HepG2 (cell line): Measurements from ENCODE around the gene KRTCAP3. TPM values are rescaled to one million over a fixed set of nuclear protein-coding genes. Genes with fewer than 3 reads are reported as not detected.

Source experiments
- FOXA1 ChIP-seq, 2 experiments: fragments of 450-650 bp in 1 of 2; sonication (generic) in 1 of 2; formaldehyde crosslinking in 1 of 2; IDR thresholded peaks; 2 replicates each; pipeline versions ENCODE4 v1.4.0 to v1.6.1; 2016 to 2020; ENCODE audit warnings: missing genetic modification reagents in 1 of 2
- FOXK1 ChIP-seq: sonication (generic); formaldehyde crosslinking; IDR thresholded peaks from 2 replicates; pipeline ENCODE4 v1.4.0; 2020; ENCODE audit warnings: low read depth, missing genetic modification reagents, borderline replicate concordance
- HMG20B ChIP-seq: conservative IDR thresholded peaks from 2 replicates; pipeline ENCODE4 v1.6.1; 2016; ENCODE audit warnings: missing genetic modification reagents, missing compliant biosample characterization
- KLF16 ChIP-seq, 2 experiments: sonication (generic) in 1 of 2; formaldehyde crosslinking in 1 of 2; IDR thresholded peaks; 2 replicates each; pipeline versions ENCODE4 v1.6.1 to v1.8.0; 2016 to 2023; ENCODE audit warnings: missing genetic modification reagents in 2 of 2, missing compliant biosample characterization in 1 of 2
- MXD3 ChIP-seq: IDR thresholded peaks from 2 replicates; pipeline ENCODE4 v1.6.1; 2016; ENCODE audit warnings: mild to moderate bottlenecking, missing biosample characterization, missing genetic modification reagents
- NCOA2 ChIP-seq: sonication (generic); formaldehyde crosslinking; IDR thresholded peaks from 2 replicates; pipeline ENCODE4 v1.8.0; 2022; ENCODE audit warnings: inconsistent platforms
- NFRKB ChIP-seq: fragments of 450-650 bp; IDR thresholded peaks from 2 replicates; pipeline ENCODE4 v1.6.1; 2017
- POGZ ChIP-seq: sonication (generic); formaldehyde crosslinking; IDR thresholded peaks from 2 replicates; pipeline ENCODE4 v1.4.0; 2020; ENCODE audit warnings: mild to moderate bottlenecking, missing genetic modification reagents
- POLR2G ChIP-seq: fragments of 200-400 bp; formaldehyde crosslinking; IDR thresholded peaks from 2 replicates; pipeline ENCODE4 v1.6.1; 2018; ENCODE audit warnings: mild to moderate bottlenecking, low read depth, low read length, moderate library complexity
- RAD21 ChIP-seq: fragments of 450-650 bp; formaldehyde crosslinking; IDR thresholded peaks from 2 replicates; pipeline ENCODE4 v1.5.0; 2020; ENCODE audit warnings: mild to moderate bottlenecking
- RARA ChIP-seq: IDR thresholded peaks from 2 replicates; pipeline ENCODE4 v1.6.1; 2016; ENCODE audit warnings: missing genetic modification reagents, missing compliant biosample characterization
- SUZ12 ChIP-seq: fragments of 150-350 bp; IDR thresholded peaks from 2 replicates; pipeline ENCODE4 v1.6.1; 2014; ENCODE audit warnings: low read depth, low read length
- TBX3 ChIP-seq: fragments of 450-650 bp; IDR thresholded peaks from 2 replicates; pipeline ENCODE4 v1.6.1; 2017; ENCODE audit warnings: antibody characterized with exemption, mild to moderate bottlenecking, inconsistent platforms, borderline replicate concordance
- YEATS4 ChIP-seq: sonication (generic); formaldehyde crosslinking; IDR thresholded peaks from 2 replicates; pipeline ENCODE4 v1.4.0; 2020; ENCODE audit warnings: missing genetic modification reagents, borderline replicate concordance
- ZEB1 ChIP-seq: IDR thresholded peaks from 2 replicates; pipeline ENCODE4 v1.6.1; 2012; ENCODE audit warnings: mild to moderate bottlenecking, low read depth, inconsistent platforms; ENCODE audit not compliant: insufficient replicate concordance
- ZFP91 ChIP-seq: sonication (generic); formaldehyde crosslinking; IDR thresholded peaks from 2 replicates; pipeline ENCODE4 v1.9.0; 2022; ENCODE audit warnings: missing genetic modification reagents, mild to moderate bottlenecking, borderline replicate concordance
- ZMYM3 ChIP-seq: sonication (generic); formaldehyde crosslinking; IDR thresholded peaks from 2 replicates; pipeline ENCODE4 v1.5.1; 2020; ENCODE audit warnings: mild to moderate bottlenecking, missing genetic modification reagents
- ZNF121 ChIP-seq: sonication (generic); formaldehyde crosslinking; IDR thresholded peaks from 2 replicates; pipeline ENCODE4 v1.5.0; 2020; ENCODE audit warnings: mild to moderate bottlenecking, missing genetic modification reagents
- ZNF180 ChIP-seq: sonication (generic); formaldehyde crosslinking; IDR thresholded peaks from 2 replicates; pipeline ENCODE4 v1.4.0; 2020; ENCODE audit warnings: low read depth, missing genetic modification reagents, borderline replicate concordance
- ZNF282 ChIP-seq: fragments of 450-650 bp; IDR thresholded peaks from 2 replicates; pipeline ENCODE4 v1.6.1; 2018; ENCODE audit not compliant: partially characterized antibody
- ZNF317 ChIP-seq: sonication (generic); formaldehyde crosslinking; IDR thresholded peaks from 2 replicates; pipeline ENCODE4 v1.5.0; 2020; ENCODE audit warnings: mild to moderate bottlenecking, missing genetic modification reagents
- ZNF33A ChIP-seq: sonication (generic); formaldehyde crosslinking; IDR thresholded peaks from 2 replicates; pipeline ENCODE4 v1.5.1; 2020; ENCODE audit warnings: missing genetic modification reagents, mild to moderate bottlenecking, moderate library complexity, borderline replicate concordance
- ZNF441 ChIP-seq: sonication (generic); formaldehyde crosslinking; IDR thresholded peaks from 2 replicates; pipeline ENCODE4 v1.7.0; 2021; ENCODE audit warnings: missing genetic modification reagents, borderline replicate concordance
- ZNF572 ChIP-seq: sonication (generic); formaldehyde crosslinking; IDR thresholded peaks from 2 replicates; pipeline ENCODE4 v1.5.1; 2020; ENCODE audit warnings: mild to moderate bottlenecking, missing genetic modification reagents
- ZNF660 ChIP-seq: sonication (generic); formaldehyde crosslinking; IDR thresholded peaks from 2 replicates; pipeline ENCODE4 v1.5.1; 2020; ENCODE audit warnings: mild to moderate bottlenecking, low read depth, missing genetic modification reagents, borderline replicate concordance
- ZNF770 ChIP-seq: sonication (generic); formaldehyde crosslinking; IDR thresholded peaks from 2 replicates; pipeline ENCODE4 v1.5.0; 2020; ENCODE audit warnings: mild to moderate bottlenecking, missing genetic modification reagents
- ZZZ3 ChIP-seq: sonication (generic); formaldehyde crosslinking; IDR thresholded peaks from 2 replicates; pipeline ENCODE4 v1.4.0; 2020; ENCODE audit warnings: missing genetic modification reagents, mild to moderate bottlenecking, borderline replicate concordance
- polyA plus RNA-seq, 8 experiments: library from polyadenylated mRNA; depleted of rRNA in 3 of 8; stranded (reverse) in 7 of 8; unstranded in 1 of 8; fragments of >200 nt; fragmentation: Illumina TruSeq in 4 of 8; extraction: Trizol in 4 of 8; gene quantifications; 2 replicates each; pipeline versions ENCODE4 v1.2.1 to v1.2.3, GENCODE V29; 2011 to 2016; ENCODE audit warnings: low read depth in 4 of 8, missing spikeins in 1 of 8, mixed read lengths in 1 of 8; ENCODE audit not compliant: insufficient read depth in 1 of 8
- total RNA-seq, 5 experiments: library from RNA; depleted of rRNA; stranded (reverse); fragments of >200 nt; fragmentation: Illumina TruSeq; extraction: Trizol; gene quantifications; 2 replicates each; pipeline ENCODE4 v1.2.3, GENCODE V29; 2016; ENCODE audit warnings: low read depth in 1 of 5

The KRTCAP3 gene
- total and polyA plus RNA-seq, 2 of the 13 experiments (the other 11 are each of a cell fraction or from before 2014, with no cell fraction given): 2.1 to 4.5 TPM

GRCh38 chr2:27412419-27413152 lies 29.6 kb upstream of the KRTCAP3 start (continued):
- no peak for TF ChIP-seq POLR2G
- TF ChIP-seq ZNF317: no peak
- TF ChIP-seq ZMYM3: 0 out of 2 replicates have a peak, but pooled peaks have one; percentile 5
- TF ChIP-seq ZNF572: no peak
- TF ChIP-seq KLF16 (CRISPR knock-in tag; IDR thresholded peaks at IDR 0.05): 0 out of 4 replicates have a peak, but pooled peaks of 1 of the 2 experiments have one; percentile 21
- no peak for TF ChIP-seq ZNF660
- 0 out of 2 replicates have a peak, but pooled peaks have one; percentile 13 for TF ChIP-seq NFRKB
- TF ChIP-seq ZNF441 (CRISPR knock-in tag): 0 out of 2 replicates have a peak, but pooled peaks have one; percentile 31
- TF ChIP-seq ZZZ3 (CRISPR knock-in tag): no peak
- TF ChIP-seq ZEB1: no peak
- TF ChIP-seq POGZ (CRISPR knock-in tag): peak; percentile 13; the same call in 1 of the 2 replicates
- TF ChIP-seq ZFP91 (CRISPR knock-in tag): no peak
- no peak for TF ChIP-seq ZNF282
- TF ChIP-seq FOXK1 (CRISPR knock-in tag): peak; percentile 42; the same call in 1 of the 2 replicates
- TF ChIP-seq ZNF33A (CRISPR knock-in tag): no peak
- peak; percentile 25; the same call in 1 of the 2 replicates for TF ChIP-seq RARA (CRISPR knock-in tag)
- 0 out of 2 replicates have a peak, but pooled peaks have one; percentile 27 for TF ChIP-seq ZNF770
- TF ChIP-seq ZNF180 (CRISPR knock-in tag): no peak
- TF ChIP-seq TBX3: peak; percentile 51; the same call in 1 of the 2 replicates
- TF ChIP-seq RAD21 (CRISPR knock-in tag): peak; percentile 8; the same call in 1 of the 2 replicates
- TF ChIP-seq YEATS4 (CRISPR knock-in tag): 0 out of 2 replicates have a peak, but pooled peaks have one; percentile 54
- no peak for TF ChIP-seq NCOA2
- TF ChIP-seq MXD3: no peak
- peak; percentile 69 for TF ChIP-seq FOXA1 (IDR thresholded peaks at IDR 0.05)
- TF ChIP-seq FOXA1 (CRISPR knock-in tag; IDR thresholded peaks at IDR 0.05): peak; percentile 68
- no peak for TF ChIP-seq HMG20B (CRISPR knock-in tag)
- no peak for TF ChIP-seq SUZ12
- TF ChIP-seq ZNF121 (CRISPR knock-in tag): 0 out of 2 replicates have a peak, but pooled peaks have one; percentile 39
